SIG-M5 (cell line): ENCODE results near the gene NEU1.

Experiments
- DNase-seq: peaks from one replicate; lab custom pipeline; 2025; lab: John Stamatoyannopoulos, UW

NEU1 gene

DNA sequence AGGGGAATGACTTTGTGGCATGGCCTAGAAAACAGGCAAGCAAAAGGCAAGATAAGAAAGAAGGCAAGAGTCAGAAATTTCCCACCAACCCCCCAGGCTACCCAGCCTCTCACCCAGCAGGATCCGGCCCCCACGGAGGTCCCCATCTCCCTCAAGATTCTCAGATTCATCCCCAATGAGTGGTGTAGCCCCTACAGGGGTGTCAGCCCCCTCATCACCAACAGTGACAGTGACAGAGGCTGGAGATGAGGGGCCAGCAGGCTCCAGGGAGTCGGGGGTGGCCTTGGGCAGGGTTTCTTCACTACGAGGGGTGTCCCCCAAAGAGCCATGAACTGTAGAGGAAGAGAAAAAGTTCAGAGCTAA lies 33.9 kb upstream of the NEU1 start:
- no peak for DNase-seq

DNA sequence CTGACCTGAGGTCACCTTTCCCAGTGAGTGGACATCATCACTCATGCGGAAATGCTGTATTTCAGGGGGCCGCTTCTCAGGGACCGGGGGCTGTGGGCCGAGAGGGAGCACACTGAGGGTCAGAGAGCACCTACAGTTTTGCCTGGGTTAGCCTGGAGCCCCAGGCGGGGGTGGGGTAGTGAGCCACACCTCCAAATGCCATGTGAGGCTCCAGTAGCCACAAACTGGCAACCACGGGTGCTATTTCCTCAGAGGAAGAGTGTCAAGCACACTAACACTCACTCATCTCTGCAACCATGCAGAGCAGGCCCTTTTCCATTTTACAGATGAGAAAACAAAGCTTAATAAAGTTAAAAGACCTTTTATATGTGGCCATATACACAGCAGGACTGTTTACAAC lies 30.2 kb upstream of the NEU1 start:
- DNase-seq: no peak

DNA sequence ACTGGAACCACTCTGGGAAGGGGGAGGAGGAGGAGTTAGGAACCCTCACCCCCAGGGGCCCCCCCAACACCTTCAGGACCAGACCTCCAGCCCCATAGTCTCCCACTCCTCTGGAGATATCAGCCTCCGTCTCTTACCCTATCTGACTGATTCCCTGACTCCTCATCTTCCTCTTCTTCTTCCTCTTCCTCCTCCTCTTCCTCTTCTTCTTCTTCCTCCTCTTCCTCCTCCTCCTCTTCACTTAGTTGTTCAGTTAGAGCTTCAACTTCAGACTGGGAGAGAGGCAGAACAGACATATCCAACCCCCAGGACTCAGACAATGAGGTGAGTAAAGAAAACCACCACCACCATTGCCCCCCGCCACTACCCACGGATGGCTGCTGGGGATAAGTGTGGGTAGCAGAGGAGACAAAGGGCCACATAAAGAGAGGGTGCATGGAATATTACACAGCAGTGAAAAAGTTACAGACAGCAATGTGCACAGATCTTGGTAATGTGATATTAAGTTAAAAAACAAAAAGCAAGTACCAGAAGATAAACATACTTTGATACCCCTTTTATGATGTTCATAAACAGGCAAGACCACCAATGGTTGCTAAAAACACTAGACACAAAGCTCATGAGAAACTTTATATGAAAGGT lies 26.8 kb upstream of the NEU1 start:
- no peak for DNase-seq

DNA sequence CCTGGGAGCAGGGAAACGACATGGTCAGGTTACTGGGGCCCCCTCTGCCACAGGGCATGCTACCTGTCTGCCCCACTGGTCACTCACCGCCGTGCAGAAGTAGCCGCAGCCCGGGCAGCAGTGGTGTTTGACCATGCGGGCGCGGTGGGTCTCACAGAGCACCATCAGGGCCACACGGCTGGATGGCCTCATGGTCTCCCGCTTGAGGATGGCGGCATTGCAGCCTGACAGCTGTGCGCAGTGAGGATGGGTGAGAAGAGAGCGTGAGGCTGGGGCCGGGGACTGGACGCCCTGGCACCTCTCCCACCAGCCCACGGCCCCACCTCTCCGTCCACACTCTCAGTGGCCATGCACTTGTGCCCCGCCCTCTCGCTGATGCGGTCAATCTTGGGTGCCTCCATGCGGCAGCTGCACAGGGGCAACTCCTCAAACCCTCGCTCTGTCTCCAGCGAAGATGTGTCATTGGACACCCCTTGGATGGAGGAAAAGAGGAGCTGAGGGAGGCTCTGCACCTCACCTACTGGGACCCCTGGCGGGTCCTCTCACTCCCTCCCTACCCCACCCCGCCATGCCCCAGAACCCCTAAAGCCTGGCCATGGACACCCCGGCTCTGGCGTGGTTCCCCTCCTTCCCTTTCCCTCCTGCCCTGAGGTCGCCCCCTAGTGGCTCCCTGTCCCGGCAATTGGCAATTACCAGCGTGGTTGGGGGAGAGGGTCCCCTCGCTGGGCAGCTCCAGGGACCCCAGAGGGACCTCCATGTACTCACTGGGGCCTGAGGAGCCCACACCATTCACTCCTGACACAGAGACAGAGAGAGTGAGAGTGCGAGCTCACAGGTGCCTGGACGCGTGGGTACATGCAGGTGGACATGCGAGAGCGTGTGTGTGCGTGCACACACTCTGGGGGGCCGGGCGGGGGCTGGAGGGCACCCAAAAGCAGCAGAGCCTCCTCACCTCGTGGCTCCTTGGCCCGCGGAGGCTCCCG lies 25.9 kb upstream of the NEU1 start:
- DNase-seq: no peak

DNA sequence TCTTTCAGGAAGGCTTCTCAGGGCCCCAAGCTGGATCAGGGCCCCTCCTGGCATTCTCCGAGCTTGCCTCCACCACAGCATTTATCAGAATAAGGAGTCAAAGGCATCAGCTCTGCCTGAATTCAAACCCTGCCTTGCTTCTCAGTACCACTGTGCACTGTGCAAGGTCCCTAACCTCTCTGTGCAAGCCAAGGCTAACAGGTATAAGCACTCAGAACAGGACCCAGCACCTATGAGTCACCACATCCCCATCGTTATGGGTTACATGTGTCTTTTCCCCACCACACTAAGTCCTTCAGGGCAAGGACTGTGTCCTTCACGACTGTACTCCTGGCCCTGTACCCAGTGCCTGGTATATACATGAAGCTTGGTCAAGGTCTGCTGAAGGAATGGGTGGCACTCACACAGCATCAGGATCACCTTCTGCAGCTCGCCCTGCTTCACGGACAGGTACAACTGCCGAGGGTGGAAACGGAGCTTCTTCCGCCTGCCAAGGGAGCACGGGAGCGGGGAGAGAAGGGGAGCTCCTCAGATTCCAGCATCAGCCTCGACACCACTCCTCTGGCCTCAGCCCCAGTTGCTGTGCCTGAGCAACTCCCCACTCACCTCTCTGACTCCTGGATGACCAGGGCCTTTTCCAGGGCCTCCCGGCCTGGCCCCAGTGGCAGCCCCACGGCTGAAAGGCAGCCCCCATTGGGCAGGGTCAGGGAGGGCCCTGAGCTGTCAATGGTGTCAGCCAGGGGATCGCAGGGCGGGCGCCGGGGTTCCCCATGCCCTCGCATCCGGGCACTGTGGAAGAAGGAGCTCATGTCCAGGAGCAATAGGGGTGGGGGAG lies 24.8 kb upstream of the NEU1 start:
- DNase-seq: no peak

DNA sequence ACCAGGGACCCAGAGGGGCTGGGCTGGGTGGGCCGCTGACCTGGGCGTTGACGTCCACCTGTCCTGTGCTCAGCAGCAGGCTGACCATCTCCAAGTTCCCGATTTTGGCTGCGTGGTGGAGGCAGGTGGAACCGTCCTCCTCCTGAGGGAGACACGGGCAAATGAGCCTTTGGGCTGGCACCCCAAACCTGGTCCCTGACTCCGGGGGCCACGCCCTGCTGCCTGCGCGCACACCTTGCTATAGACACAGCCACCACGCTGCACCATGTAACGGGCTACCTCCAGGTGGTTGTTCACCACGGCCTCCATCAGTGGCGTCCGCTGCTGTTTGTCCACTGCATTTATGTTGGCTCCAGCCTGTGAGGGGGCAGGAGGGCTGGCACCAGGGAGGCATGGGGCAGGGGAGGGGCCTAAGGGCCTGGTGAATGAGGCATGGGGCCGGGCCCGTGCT lies 23.9 kb upstream of the NEU1 start:
- no peak for DNase-seq

DNA sequence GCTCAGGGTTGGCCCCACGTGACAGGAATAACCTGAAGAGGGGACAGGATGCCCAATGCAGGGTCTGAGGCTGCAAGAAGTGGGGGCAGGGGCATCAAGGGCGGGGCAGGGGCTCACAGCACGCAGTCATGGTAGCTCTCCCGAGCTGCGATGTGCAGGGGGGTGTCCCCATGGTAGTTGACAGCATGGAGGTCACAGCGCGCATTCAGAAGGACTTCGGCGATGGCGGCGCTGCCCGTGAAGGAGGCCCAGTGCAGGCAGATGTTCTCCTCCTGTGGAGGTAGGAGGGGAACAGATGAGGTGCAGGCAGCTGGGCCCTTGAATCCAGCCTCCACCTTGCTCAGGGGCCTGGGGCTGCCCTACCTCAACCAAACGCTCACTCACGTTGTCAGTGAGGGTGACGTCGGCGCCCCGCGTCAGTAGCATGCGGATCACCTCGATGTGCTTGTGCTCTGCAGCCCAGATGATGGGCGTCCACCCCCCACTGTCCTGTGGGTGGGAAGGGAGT lies 22.0 kb upstream of the NEU1 start:
- no peak for DNase-seq

DNA sequence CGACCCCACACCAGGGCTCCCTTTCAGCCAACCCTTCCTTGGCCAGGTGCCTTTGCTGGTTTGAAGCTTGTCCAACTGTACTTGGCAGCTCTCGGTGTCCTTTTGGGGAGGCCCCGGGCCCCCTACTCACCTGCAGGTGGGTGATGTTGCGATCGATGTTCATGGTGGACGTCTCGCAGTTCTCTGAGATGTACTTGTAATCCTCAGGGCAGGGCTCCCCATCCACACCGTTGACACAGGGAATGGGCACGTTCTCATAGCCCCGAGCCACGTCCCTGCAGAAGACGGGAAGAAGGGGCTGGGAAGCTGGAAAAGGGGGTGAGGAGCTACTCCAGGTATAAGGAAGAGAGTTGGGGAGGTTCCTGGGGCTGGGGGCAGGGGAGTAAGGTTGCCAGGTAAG lies 21.1 kb upstream of the NEU1 start:
- DNase-seq: no peak

DNA sequence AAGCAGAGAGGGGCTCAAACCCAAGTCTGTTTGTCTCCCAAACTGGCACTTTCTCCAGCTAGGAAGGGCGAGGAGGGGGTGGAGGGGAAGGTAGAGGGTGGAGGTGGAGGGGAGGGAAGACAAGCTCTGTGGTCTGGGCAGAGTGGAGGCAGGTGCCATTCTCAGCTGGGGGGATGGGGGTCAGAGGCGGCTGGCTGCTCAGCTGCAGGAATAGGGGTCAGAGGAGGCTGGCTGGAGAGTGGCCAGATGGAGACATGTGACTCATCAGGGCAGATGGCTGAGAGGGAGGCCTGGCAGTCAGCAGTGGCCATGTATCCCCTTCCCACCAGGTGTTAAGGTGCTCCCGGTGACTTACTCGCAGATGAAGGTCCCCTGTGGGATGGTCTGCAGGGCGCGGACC lies 19.7 kb upstream of the NEU1 start:
- no peak for DNase-seq

DNA sequence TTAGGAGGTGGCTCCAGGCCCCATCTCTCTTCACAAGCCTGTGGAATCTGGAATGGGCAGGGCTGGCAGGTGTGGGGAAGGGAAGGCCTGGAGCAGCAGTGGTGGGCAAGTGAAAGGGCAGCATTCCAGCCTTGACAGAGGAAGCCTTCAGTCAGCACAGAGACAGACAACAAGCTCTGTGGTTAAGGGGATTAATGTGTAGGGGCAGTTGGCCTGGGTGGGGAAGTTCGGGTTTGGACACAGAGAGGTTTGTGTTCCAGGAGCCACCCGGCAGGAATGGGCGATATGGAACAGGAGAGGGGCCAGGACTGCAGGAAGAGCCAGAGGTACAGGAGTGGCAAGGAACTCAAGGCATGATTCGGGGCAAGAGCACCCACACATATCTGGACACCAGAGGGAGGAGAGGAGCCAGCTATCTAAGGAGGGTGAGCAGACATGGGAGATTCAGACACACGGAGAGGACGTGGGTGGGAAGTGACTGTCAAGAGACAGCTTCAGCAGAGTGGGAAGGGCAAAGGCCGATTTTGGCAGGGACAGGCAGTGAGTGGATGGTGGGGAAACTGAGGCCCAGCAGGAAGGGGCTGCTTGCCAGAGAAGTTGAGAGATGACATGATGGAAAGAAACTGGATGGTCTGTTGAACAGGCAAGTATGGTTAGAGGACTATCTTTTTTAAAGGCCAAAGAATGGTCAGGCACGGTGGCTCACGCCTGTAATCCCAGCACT lies 18.7 kb upstream of the NEU1 start:
- DNase-seq: no peak

DNA sequence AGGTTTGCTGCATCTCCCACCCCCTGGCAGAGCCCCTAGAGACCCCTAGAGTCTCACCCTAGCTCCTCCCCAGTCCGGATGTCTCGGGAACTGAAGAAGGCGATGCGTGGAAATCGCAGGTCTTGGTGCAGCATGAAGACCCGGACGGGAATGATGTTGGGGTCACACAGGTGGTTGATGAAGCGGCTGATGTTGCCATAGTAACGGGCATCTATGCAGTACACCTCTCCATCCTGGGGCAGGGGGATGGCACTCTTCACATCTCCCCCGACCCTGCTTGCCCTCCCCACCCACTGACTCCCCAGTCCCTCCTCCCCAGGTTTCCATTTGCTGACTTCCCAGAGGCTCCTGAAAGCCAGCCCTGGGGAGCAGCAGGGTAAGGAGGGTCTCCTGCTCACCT lies 18.0 kb upstream of the NEU1 start:
- no peak for DNase-seq

DNA sequence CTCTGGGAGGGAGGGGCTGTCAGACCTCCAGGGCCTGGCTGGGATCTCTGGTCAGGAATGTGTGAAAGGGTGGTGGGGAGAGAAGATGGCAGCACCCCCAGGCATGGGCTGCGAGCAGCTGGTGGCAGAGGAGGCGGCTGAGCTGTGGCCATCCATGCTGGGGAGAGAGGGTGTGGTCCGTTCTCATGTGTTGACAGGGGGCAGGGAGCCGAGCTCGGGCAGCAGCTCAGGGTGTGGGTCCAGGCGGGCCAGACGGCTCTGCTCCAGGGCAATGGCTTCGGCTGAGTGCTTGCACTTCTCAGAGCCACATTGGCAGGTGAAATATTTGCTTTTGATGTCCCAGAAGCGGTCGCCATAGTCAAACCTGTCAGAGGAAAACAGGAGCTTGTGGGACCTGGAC lies 17.3 kb upstream of the NEU1 start:
- no peak for DNase-seq

DNA sequence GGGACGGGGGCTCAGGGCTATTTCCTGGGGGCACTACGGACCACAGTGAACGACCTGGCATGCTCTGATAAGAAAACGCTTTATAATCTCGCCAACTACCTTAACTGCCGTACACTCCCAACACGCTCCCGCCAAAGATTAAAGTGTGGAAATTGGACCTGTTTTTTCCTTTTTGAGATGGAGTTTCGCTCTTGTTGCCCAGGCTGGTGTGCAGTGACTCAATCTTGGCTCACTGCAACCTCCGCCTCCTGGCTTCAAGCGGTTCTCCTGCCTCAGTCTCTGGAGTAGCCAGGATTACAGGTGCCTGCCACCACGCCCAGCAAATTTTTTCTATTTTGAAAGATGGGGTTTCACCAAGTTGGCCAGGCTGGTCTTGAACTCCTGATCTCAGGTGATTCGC lies 16.5 kb upstream of the NEU1 start:
- no peak for DNase-seq

DNA sequence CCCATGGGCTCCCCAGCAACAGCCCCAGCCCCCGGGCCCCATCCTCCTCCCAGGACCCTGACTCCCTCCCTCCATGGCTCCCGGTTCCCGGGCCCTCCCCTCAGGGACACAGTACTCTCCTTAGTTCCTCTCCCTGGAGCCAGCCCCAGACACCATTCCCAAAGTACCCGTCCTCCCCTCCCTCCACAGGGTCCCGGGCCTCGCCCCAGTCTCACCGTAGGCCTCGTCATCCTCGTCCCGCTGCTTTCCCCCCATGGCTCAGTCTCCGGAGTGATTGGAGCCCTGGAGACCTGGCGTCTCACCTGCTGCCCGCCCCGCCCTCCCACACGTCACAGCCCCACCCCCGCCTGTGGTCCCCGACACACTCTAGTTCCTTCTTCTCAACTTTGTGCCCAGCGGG lies 16.1 kb upstream of the NEU1 start, which contains the start of gene SLC44A4:
Gene SLC44A4, minus strand, starts transcription at position 272 of the 400 bp plus-strand sequence. Its CDS starts 17 bp downstream, at position 255.
- no peak for DNase-seq

DNA sequence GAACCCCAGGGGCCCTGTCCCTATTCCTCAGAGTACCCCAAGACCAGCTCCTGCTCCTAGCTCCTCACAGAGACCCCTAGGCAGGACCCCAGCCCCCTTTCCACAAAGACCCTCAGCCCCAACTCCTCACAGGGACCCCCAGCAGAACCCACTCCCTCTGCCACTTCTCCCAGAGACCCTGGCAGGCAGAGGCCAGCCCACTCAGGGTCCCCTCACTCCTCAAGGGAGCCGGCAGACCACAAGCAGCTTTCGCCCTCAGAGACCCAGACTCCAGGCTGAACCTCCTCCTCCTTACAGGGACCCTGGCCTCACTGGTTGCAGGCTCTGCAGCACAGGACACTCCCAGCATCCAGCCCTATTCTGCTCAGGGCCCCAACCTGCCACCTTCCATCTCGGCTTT lies 15.6 kb upstream of the NEU1 start:
- DNase-seq: no peak

DNA sequence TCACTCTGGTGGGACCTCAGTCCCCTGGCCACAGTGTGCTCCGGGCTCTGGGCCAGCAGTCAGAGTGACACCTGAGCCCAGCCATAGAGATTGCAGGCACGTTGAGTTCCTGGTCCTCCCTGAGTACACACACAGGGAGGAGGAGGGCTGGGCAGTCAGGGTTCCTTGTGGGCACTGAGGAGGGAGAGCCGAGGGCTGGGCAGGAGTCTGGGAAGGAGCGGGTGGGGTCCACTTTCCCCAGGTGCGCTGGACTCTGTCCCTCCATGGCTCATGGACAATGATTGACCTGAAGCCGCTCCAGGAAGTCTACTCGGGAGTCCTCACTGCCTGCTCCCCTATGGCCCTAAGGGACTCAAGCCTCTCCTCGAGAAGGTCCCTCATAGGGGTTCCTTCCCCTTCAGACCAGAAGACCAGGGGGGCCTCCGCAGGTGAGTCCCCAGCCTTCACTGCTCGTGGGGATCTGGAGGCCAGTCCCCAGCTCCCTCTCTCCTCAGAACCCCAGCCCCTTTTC lies 15.1 kb upstream of the NEU1 start:
- no peak for DNase-seq

DNA sequence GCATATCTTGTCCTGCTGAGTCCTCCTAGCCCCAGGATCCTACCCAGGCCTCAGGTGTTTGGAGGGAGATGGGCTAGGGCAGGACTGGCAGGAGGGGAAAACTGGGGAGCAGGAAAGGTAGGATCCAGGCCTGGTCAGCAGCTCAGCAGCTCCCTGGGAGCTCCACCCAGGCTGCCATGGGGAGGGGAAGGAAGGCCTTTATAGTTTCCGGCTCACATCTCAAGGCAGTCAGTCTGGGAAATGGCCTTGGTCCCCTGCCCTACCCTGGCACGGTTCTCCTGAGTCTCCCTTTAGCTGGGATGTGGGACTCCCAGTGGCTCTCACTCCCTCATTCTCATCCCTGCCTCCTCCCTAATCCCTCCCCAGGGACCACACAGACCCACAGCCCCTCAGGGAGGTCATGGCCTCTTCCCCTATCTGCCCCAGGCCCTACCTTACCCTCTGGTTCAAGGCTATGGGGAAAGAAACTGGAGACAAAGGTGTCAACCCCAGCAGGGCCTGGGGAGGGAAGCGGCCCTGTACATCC lies 14.6 kb upstream of the NEU1 start:
- DNase-seq: no peak

DNA sequence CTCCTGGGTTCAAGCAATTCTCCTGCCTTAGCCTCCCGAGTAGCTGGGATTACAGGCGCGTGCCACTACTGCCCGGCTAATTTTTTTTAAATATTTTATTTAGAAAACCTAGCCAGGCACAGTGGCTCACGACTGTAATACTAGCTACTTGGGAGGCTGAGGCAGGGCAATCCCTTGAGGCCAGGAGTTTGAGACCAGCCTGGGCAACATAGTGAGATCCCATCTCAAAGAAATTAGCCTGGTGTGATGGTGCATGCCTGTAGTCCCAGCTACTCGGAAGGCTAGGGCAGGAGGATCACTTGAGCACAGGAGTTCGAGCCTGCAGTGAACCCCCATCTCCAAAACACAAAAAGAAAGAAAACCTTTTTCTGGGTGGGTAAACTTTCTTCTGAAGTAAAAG lies 13.7 kb upstream of the NEU1 start:
- DNase-seq: no peak

DNA sequence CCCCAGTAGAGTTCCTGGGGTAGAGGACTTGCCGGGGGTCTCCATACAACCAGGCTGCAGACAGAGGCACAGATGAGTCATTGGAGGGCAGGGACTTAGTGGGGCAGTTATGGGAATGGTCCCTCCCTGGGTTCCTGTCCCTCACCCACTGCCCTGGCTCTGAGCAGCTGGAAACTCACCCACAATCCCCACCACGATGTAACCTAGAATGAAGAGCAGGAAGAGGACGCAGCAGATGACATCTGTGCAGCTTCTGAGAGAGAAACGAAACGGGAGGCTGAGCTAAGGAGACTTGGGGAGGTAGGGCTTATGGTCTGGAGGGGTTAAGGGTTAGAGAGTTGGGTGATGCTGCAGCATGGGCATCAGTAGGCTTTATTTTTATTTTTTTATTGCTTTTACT lies 13.3 kb upstream of the NEU1 start:
- DNase-seq: no peak

DNA sequence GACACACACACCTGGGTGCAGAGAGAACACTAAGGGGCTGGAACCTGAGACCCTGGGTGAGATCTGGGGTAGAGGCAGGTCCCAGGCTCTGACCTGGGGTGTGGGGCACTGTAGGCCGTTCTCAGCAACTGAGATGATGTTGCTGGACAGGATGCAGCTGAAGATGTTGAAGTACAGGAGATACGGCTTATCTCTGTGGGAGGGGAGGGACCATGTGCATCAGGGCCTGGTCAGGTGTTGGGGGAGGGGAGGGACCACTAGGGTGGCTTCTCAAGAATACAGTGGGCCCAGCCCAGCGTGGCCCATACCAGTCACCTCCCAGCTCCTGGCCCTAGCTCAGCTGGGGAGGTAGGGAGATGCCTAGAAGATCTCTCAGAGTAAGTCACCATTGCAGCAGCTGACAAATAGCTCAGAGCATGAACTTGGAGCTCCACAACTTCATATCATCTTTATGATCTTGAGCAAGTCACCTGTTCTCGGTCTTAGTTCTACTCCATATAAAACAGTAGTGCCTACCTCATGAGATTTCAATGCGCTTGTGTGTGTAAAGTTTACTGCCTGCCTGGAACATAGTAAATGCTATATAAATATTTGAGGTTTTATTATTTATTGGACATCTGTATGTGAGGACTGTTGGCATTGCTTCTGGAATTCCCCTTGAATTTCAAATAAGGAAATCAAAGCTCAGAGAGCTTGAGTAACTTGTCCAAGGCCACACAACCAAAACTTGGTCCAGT lies 12.4 kb upstream of the NEU1 start:
- DNase-seq: no peak
